ENCODE data around the gene EAF1.
"Not testable (repeated sequence)": the region's sequence is repeated elsewhere in the genome, so short reads cannot be mapped to it uniquely, and the experiment has no call there.

EAF1 gene

DNA sequence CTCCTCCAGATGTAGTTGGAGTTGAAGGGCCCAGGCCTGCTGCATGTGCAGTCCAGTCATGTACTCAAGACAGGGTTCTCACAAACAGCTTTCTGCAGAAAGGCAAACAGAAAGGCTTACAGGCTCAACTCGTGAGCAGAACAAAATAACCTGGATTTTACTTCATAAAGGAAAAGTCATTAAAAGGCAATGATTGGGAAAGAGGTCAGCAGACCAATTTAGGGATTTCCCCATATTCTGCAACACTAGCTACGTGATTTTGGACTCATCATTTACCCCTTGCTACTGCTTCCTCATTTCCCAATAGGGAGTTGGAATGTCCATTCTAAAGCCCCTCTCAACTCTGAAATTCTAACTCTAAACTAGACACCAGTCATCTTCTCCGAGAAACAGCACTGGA is 18.2 kb upstream of the EAF1 start:
- DNase-seq, result no peak

DNA sequence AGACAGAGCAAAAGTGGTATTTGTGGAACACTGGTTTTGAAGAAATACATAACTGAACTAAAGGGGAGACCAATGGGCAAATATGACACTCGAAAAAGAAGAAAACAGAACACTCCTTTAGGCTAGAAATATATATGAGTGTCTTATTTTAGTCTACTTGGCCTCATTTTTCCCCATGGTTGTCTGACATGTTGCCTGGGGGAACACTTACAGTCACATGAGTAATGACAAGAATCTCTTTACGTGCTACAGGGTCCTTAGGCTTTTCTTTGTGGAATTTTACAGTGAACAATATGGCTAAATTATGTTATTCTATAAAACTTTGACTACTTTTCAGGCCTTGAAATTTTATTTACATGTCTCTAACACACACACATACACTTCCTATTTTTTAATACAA is 17.6 kb upstream of the EAF1 start:
- DNase-seq, result no peak

GRCh38 chr3:15410966-15411365 is 16.4 kb upstream of the EAF1 start:
- DNase-seq, result not testable (repeated sequence)

DNA sequence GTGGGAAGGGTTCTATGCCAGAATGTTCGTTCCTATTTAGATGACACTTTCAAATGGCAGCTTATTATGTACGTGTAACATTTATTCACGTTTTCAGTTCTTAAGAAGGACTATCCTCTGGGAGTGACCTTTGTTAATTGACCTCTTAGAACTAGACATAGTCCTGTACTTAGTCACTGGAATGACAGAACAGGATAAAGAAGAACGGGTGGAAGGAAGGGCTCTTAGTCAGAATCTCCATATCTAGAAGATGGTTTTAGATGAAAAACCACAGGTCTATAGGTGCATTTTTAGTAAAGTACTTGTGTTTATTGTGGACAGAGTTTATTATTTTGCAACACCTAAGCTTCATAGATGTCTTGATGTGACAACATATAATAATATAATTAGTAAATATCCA is 6.5 kb upstream of the EAF1 start:
- no peak for DNase-seq

GRCh38 chr3:15426579-15427118 is 749 bp upstream of the EAF1 start:
- DNase-seq, result no peak

- no peak for DNase-seq
Measured at GRCh38 chr3:15427981-15428380, 583 bp downstream of the EAF1 start.

GRCh38 chr3:15428539-15428938 is 1.1 kb downstream of the EAF1 start:
- DNase-seq, result no peak

DNA sequence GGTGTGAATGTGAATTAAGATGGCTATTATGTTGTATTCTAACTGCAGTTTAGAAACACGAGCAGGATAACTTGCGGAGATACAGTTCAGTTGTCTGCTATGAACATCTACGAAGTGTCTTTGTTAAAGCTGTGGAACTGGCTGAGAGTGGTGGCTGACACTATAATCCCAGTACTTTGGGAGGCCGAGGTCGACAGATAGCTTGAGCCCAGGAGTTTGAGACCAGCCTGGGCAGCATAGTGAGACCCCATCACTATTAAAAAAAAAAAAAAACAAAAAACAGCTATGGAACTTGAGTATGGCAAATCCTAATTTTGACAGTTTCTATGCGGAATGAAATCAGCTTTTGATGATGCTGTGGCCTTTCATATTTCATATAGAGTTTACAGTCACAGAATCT is 1.7 kb downstream of the EAF1 start:
- DNase-seq, result no peak

- DNase-seq, result no peak
Measured at GRCh38 chr3:15430624-15431023, 3.2 kb downstream of the EAF1 start.

DNA sequence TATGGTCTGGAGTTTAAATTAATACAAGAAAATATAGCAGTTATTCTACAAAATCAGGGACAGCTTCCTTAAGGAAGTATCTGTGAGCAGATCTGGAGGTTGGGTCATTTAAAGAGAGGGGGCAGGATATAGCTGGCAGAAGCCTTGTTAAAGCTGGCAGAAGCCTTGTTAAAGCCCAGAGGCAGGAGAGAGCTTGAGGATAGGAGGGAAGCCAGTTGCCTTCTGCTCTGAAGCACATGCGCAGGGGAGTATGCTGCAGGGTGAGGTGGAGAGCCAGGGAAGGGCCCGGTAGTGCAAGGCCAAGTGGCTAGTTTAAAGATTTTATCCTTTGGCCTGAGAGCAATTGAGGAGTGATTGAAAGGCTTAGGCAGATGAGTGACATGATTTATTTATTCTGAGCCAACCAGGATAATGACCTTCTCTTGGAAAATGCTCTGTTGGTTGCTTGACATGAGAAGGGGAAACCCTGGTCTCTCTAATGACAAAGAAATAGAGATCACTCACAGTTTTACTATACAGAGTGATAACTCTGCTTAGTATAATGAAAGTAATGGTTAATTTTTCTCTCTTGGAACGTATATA is 3.9 kb downstream of the EAF1 start:
- no peak for DNase-seq

- no peak for DNase-seq
Measured at GRCh38 chr3:15433531-15433930, 6.1 kb downstream of the EAF1 start.

DNA sequence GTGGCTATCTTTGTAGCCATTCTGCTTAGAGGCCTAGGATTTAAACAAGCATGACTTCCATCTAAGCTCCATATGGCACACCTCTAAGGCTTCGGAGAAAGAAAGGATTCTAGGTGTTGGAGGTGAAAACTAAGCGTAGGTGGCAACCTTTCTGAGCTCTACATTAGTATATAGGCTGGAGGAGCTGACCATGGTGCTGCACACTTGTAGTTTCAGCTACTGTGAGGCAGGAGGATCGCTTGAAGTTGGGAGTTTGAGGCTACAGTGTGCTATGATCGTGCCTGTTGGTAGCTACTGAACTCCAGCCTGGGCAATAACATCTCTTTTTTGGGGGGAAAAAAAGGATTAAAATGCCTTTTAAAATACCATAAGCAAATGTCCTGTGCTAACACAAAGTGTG is 7.4 kb downstream of the EAF1 start:
- DNase-seq, result no peak

DNA sequence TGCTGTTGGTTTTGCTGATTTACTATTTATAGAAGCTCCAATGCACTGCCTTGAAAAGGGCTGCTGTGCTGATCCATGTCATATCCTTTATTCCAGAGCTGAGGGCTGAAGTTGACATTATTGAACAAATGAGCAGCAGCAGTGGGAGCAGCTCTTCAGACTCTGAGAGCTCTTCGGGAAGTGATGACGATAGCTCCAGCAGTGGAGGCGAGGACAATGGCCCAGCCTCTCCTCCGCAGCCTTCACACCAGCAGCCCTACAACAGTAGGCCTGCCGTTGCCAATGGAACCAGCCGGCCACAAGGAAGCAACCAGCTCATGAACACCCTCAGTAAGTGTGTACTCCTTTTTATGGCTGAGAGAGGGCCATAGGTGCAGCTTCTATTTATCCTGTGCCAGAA is 8.8 kb downstream of the EAF1 start:
- DNase-seq, result no peak

GRCh38 chr3:15438983-15439382 is 11.6 kb downstream of the EAF1 start:
- no peak for DNase-seq

DNA sequence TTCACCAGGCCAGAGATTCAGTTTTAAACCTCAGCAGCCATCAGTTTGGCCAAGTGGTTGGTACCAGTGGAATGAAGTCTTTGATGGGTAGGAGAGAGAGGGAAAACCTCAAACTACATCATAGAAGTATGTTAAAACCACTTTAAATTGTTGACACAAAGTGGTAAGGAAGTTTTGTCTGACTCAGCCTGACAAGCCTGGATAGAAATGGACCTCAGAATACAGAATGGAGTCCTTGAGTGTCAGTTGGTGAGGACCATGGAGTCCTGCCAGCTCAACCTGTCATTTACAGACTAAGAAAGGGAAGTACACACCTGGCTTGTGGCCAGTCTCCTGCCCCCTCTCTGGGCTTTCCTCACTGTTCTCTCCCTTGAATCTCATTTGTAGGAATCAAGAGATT is 12.1 kb downstream of the EAF1 start:
- no peak for DNase-seq

GRCh38 chr3:15440891-15441290 is 13.5 kb downstream of the EAF1 start:
- DNase-seq, result no peak

GRCh38 chr3:15443826-15444524 is 16.6 kb downstream of the EAF1 start:
- no peak for DNase-seq

- DNase-seq, result no peak
Measured at GRCh38 chr3:15449489-15450224, 22.3 kb downstream of the EAF1 start.

DNA sequence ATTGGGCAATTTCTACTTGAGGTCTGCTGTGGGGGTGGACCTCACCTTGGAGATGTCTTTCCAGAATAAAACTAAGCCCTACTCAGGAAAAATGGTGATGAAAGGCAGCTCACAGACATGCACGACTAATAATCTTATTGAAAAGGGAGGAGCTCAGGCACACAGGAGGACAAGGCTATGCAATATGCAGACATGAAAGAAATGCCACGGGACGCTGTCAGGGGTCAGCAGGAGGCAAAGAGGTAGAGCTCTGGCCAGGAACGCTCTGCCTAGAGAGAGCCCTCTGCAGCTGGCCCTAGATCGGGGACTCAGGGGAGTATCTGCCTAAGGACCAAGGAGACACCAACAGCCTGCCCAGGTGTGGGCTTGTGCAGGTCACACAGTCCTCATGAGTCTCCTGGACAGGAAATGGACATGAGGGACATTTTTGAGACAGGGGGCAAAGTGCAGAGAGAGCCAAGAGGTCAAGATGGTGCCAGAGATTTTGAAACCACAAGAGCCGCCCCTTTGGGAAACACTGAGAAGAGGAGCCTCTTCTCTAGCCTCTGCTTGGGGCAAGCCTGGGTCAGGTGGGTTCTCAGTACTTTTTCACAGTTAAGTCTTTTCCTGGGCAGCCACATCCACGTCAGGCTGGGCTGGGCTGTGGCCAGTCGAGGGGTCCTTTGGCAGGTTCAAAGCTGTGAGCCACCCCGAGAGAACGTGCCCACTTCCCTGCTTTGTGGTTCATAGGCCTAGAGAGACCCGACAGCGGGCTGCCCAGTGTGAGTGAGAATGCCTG is 23.2 kb downstream of the EAF1 start:
- no peak for DNase-seq

GRCh38 chr3:15451216-15452113 is 24.1 kb downstream of the EAF1 start:
- DNase-seq, result no peak

DNA sequence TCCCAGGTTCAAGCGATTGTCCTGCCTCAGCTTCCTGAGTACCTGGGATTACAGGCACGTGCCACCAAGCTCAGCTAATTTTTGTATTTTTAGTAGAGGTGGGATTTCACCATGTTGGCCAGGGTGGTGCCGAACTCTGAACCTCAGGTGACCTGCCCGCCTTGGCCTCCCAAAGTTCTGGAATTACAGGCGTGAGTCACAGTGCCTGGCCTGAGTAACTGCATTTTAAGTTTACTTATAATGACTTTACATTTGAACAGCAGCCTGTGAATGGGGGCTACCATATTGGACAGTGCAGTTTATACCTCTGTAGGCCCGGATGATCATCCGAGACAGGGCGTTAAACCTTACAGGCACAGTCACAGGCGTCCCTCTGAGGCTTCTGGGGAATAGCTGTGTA is 24.8 kb downstream of the EAF1 start:
- no peak for DNase-seq

- DNase-seq, result no peak
Measured at GRCh38 chr3:15452961-15453360, 25.6 kb downstream of the EAF1 start.

Measured in central memory CD4-positive, alpha-beta T cell (primary cell).